Colonic mucosa (tissue), 4 donors: ENCODE measurements around the gene FCGBP. TPM values are rescaled to one million over a fixed set of nuclear protein-coding genes. Genes with fewer than 3 reads are reported as not detected.
A peak's percentile ranks its signal among the peaks of the same experiment; 100 is the strongest.

Experiments used
- DNase-seq: peaks from one replicate; pipeline ENCODE4 v3.0.0-alpha.2; 2020
- H3K27ac ChIP-seq: fragments of 200-600 bp; one replicate; pipeline ENCODE4 v1.8.0; 2021
- H3K27me3 ChIP-seq: fragments of 200-600 bp; one replicate; pipeline ENCODE4 v1.8.0; 2021
- H3K36me3 ChIP-seq: fragments of 200-600 bp; one replicate; pipeline ENCODE4 v1.8.0; 2021
- H3K4me1 ChIP-seq: fragments of 200-600 bp; one replicate; pipeline ENCODE4 v1.8.0; 2021; ENCODE audit warnings: mild to moderate bottlenecking
- H3K4me3 ChIP-seq: fragments of 200-600 bp; one replicate; pipeline ENCODE4 v1.8.0; 2021
- H3K9ac ChIP-seq, 2 donors: one replicate each; pipeline ENCODE4 v1.7.0; 2013; ENCODE audit warnings: control low read depth in 2 of 2, low read depth in 2 of 2, low read length in 2 of 2
- H3K9me3 ChIP-seq: fragments of 200-600 bp; one replicate; pipeline ENCODE4 v1.8.0; 2021
- CTCF ChIP-seq: fragments of 200-600 bp; IDR thresholded peaks from one replicate; pipeline ENCODE4 v1.8.0; 2022; ENCODE audit warnings: antibody characterized with exemption, mild to moderate bottlenecking
- intact Hi-C: fragments of 100-400 bp; cut with DNase I; formaldehyde crosslinking; loops from one replicate; pipeline ENCODE4 v1.14.1; 2022
- total RNA-seq, 2 donors: library from RNA; stranded (reverse); fragmentation: NEBNext Ultra II Directional in 1 of 2; extraction: Animal tissue kit (Norgen Biotek cat#: 25700) in 1 of 2; gene quantifications; one replicate each; pipeline ENCODE4 v1.2.1, GENCODE V29; 2021
- donor health status: healthy.
- donor health status: DM: no; HTN: no; CAD: no.
- donor health status: DM: no; HTN: no; CAD: no.

Gene FCGBP
- total RNA-seq, 2 donors from 2014 or later, result 2,896 to 3,903 TPM

- H3K27ac ChIP-seq, result no peak overlapping the region
- H3K4me1 ChIP-seq, result no peaks in the 10 kb centered on the region
- H3K36me3 ChIP-seq, result no peaks in the 10 kb centered on the region
- no peak overlapping the region for H3K9ac ChIP-seq
- intact Hi-C loops, result no loop called here
- H3K27me3 ChIP-seq, result no peaks in the 10 kb centered on the region
- TF ChIP-seq CTCF, result no peak
- H3K9me3 ChIP-seq, result no peaks in the 10 kb centered on the region
- H3K4me3 ChIP-seq, result no peak overlapping the region
- no peak for DNase-seq
Measured at GRCh38 chr19:39929750-39930149, 4.7 kb downstream of the FCGBP start.

- no peaks in the 10 kb centered on the region for H3K27me3 ChIP-seq
- no peaks in the 10 kb centered on the region for H3K36me3 ChIP-seq
- no peak overlapping the region for H3K27ac ChIP-seq
- DNase-seq, result no peak
- intact Hi-C loops, result no loop called here
- TF ChIP-seq CTCF, result no peak
- H3K9ac ChIP-seq, result no peak overlapping the region
- no peak overlapping the region for H3K4me3 ChIP-seq
- no peaks in the 10 kb centered on the region for H3K9me3 ChIP-seq
- no peaks in the 10 kb centered on the region for H3K4me1 ChIP-seq
Measured at GRCh38 chr19:39928357-39928725, 6.1 kb downstream of the FCGBP start.

GRCh38 chr19:39927524-39928356, 6.7 kb downstream of the FCGBP start:
- Histone ChIP-seq H3K4me3 (no peak overlapping the region), H3K27me3 (no peaks in the 10 kb centered on the region), H3K9ac (no peak overlapping the region), H3K27ac (no peak overlapping the region), H3K36me3 (no peaks in the 10 kb centered on the region), H3K9me3 (no peaks in the 10 kb centered on the region), H3K4me1 (no peaks in the 10 kb centered on the region)
- no peak for TF ChIP-seq CTCF
- intact Hi-C loops, result no loop called here
- peak; percentile 15 for DNase-seq

- Histone ChIP-seq H3K4me3 (no peak overlapping the region), H3K9me3 (no peaks in the 10 kb centered on the region), H3K4me1 (no peaks in the 10 kb centered on the region), H3K36me3 (no peaks in the 10 kb centered on the region), H3K9ac (no peak overlapping the region), H3K27me3 (no peaks in the 10 kb centered on the region), H3K27ac (no peak overlapping the region)
- intact Hi-C loops, result no loop called here
- DNase-seq, result peak; percentile 16
- no peak for TF ChIP-seq CTCF
Measured at GRCh38 chr19:39927076-39927475, 7.4 kb downstream of the FCGBP start.

- TF ChIP-seq CTCF, result no peak
- DNase-seq, result peak; percentile 9
- no peak overlapping the region for H3K27ac ChIP-seq
- no peaks in the 10 kb centered on the region for H3K4me1 ChIP-seq
- no peak overlapping the region for H3K4me3 ChIP-seq
- no peaks in the 10 kb centered on the region for H3K27me3 ChIP-seq
- intact Hi-C loops, result no loop called here
- H3K36me3 ChIP-seq, result no peaks in the 10 kb centered on the region
- H3K9ac ChIP-seq, result no peak overlapping the region
- H3K9me3 ChIP-seq, result no peaks in the 10 kb centered on the region
Measured at GRCh38 chr19:39926170-39926760, 8.2 kb downstream of the FCGBP start.
